ENCODE results near the gene CCL26. TPM values are rescaled to one million over a fixed set of nuclear protein-coding genes. Genes with fewer than 3 reads are reported as not detected.
A peak's percentile ranks its signal among the peaks of the same experiment; 100 is the strongest.

The CCL26 gene
- polyA plus RNA-seq, 1 experiment = 0.26 TPM

GRCh38 chr7:75735581-75736350 lies 36.2 kb downstream of the CCL26 start:
- DNase-seq (ENCODE audit: low read depth) = no peak
- Histone ChIP-seq H3K4me3 (ENCODE audit: low read depth, low read length) (no peak overlapping the region), H3K36me3 (ENCODE audit: control insufficient read depth, insufficient read depth, low read length) (no peaks in the 10 kb centered on the region), H3K27me3 (ENCODE audit: control insufficient read depth, insufficient read depth, low read length) (no peaks in the 10 kb centered on the region)
- ChIA-PET POLR2A (no interaction called here), CTCF (no interaction called here)
- no peak for TF ChIP-seq CTCF (IDR thresholded peaks at IDR 0.05; ENCODE audit: insufficient read depth, low read depth, low read length)

GRCh38 chr7:75734586-75735458 lies 37.2 kb downstream of the CCL26 start:
- ChIA-PET CTCF (interaction anchor here (1.0 kb wide), 1 partner anchor 13 kb away, joined by 3 read pairs; no protein-coding TSS in a partner anchor), POLR2A (no interaction called here)
- TF ChIP-seq CTCF (IDR thresholded peaks at IDR 0.05; ENCODE audit: insufficient read depth, low read depth, low read length) = no peak
- H3K4me3 ChIP-seq (ENCODE audit: low read depth, low read length) = no peak overlapping the region
- no peaks in the 10 kb centered on the region for H3K36me3 ChIP-seq (ENCODE audit: control insufficient read depth, insufficient read depth, low read length)
- no peaks in the 10 kb centered on the region for H3K27me3 ChIP-seq (ENCODE audit: control insufficient read depth, insufficient read depth, low read length)
- no peak for DNase-seq (ENCODE audit: low read depth)

DNA sequence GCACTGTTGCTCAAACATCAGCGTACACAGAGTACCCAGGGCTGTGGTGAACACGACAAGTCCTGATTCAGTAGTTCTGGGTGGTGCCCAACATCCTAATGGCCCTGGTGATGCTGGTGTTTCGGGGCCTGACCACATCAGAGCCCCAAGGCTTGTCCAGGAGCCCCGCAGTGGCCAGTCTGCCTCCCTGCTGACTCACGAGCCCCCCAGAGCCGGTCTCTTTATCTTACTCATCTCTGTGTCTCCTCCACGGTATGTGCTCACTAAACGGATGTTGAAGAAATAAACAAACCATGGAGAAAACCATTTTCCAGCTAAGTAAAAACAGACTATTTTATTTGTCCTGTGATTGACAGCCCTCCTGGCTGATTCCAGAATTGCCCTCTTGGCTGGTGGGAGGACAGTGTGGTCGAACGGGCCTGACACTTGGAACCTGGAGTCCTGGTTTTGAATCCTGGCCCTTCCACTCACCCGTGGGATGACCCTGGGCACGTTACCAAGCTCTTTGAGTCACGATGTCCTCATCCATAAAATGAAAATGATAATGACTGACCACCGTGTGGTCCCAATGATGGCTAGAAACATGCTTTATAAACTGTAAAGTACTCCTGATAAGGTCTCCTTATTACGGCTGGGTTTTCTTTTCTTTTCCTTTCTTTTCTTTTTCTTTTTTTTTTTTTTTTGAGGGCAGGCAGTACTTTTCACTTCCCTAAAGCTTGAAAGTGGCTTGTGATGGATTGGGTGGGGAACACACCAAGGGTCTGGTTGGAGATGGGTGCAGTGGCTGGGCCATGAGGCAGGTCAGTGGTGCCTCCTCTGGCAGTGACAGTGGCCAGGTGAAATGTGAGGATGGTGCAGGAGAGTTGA lies 39.0 kb downstream of the CCL26 start:
- H3K36me3 ChIP-seq (ENCODE audit: control insufficient read depth, insufficient read depth, low read length) = no peaks in the 10 kb centered on the region
- ChIA-PET CTCF (interaction anchor here (0.6 to 1.2 kb wide), 3 partner anchors 12 to 161 kb away, joined by 3 to 4 read pairs (median 3); no protein-coding TSS in a partner anchor), POLR2A (no interaction called here)
- peak; percentile 84 for DNase-seq (ENCODE audit: low read depth)
- H3K4me3 ChIP-seq (ENCODE audit: low read depth, low read length) = no peak overlapping the region
- no peaks in the 10 kb centered on the region for H3K27me3 ChIP-seq (ENCODE audit: control insufficient read depth, insufficient read depth, low read length)
- no peak for TF ChIP-seq CTCF (IDR thresholded peaks at IDR 0.05; ENCODE audit: insufficient read depth, low read depth, low read length)

DNA sequence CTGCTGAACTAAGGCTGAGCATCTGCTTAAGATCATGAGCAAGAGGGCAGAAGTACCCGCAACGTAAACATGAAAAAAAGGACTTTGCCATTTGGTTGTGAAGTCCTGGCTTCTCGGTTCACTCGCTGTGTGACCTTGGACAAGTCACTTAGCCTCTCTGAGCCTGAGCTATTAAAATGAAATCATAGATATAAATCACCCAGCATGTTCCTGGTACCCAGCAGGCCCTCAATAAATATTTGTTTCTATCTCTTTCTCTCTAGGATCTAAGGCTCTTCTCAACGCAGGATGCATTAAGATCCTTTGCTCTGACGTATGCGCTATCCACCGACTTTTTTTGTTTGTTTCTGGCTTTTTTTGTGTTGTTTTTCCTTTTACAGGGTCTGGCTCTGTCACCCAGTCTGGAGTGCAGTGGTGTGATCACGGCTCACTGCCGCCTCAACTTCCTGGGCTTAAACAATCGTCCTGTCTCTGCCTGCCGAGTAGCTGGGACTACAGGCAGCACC lies 39.9 kb downstream of the CCL26 start:
- TF ChIP-seq CTCF (IDR thresholded peaks at IDR 0.05; ENCODE audit: insufficient read depth, low read depth, low read length) = no peak
- POLR2A ChIA-PET = no interaction called here
- DNase-seq (ENCODE audit: low read depth) = no peak
- Histone ChIP-seq H3K4me3 (ENCODE audit: low read depth, low read length) (no peak overlapping the region), H3K36me3 (ENCODE audit: control insufficient read depth, insufficient read depth, low read length) (no peaks in the 10 kb centered on the region), H3K27me3 (ENCODE audit: control insufficient read depth, insufficient read depth, low read length) (no peaks in the 10 kb centered on the region)
- CTCF ChIA-PET = interaction anchor here (1.2 kb wide), 1 partner anchor 24 kb away, joined by 3 read pairs; no protein-coding TSS in a partner anchor
